ENCODE data around the gene MTCL3.

MTCL3 gene

GRCh38 chr6:127518710-127519468 is at the start of gene MTCL3:
Gene MTCL3 (minus strand): TSS chr6:127519335.
- DNase-seq (ENCODE audit: low spot score): no peak

- no peak for DNase-seq (ENCODE audit: low spot score)
Observed at GRCh38 chr6:127567476-127567875, 48.3 kb upstream of the MTCL3 start.

- no peak for DNase-seq (ENCODE audit: low spot score)
Observed at GRCh38 chr6:127566651-127567050, 47.5 kb upstream of the MTCL3 start.

GRCh38 chr6:127566119-127566518 is 47.0 kb upstream of the MTCL3 start:
- DNase-seq (ENCODE audit: low spot score): no peak

GRCh38 chr6:127564761-127565160 is 45.6 kb upstream of the MTCL3 start:
- no peak for DNase-seq (ENCODE audit: low spot score)

GRCh38 chr6:127561660-127562059 is 42.5 kb upstream of the MTCL3 start:
- DNase-seq (ENCODE audit: low spot score): no peak

- DNase-seq (ENCODE audit: low spot score): no peak
Observed at GRCh38 chr6:127554435-127555006, 35.4 kb upstream of the MTCL3 start.

GRCh38 chr6:127550403-127550802 is 31.3 kb upstream of the MTCL3 start:
- DNase-seq (ENCODE audit: low spot score): no peak

GRCh38 chr6:127547904-127548649 is 28.9 kb upstream of the MTCL3 start:
- DNase-seq (ENCODE audit: low spot score): no peak

GRCh38 chr6:127547215-127547614 is 28.1 kb upstream of the MTCL3 start:
- DNase-seq (ENCODE audit: low spot score): no peak

- DNase-seq (ENCODE audit: low spot score): no peak
Observed at GRCh38 chr6:127539272-127539671, 20.1 kb upstream of the MTCL3 start.

- no peak for DNase-seq (ENCODE audit: low spot score)
Observed at GRCh38 chr6:127538750-127539264, 19.7 kb upstream of the MTCL3 start.

GRCh38 chr6:127533736-127534135 is 14.6 kb upstream of the MTCL3 start:
- no peak for DNase-seq (ENCODE audit: low spot score)

GRCh38 chr6:127533011-127533410 is 13.9 kb upstream of the MTCL3 start:
- DNase-seq (ENCODE audit: low spot score): no peak

GRCh38 chr6:127522714-127523113 is 3.6 kb upstream of the MTCL3 start:
- no peak for DNase-seq (ENCODE audit: low spot score)

GRCh38 chr6:127520066-127520465 is 931 bp upstream of the MTCL3 start:
- DNase-seq (ENCODE audit: low spot score): no peak

- no peak for DNase-seq (ENCODE audit: low spot score)
Observed at GRCh38 chr6:127519469-127519785, 292 bp upstream of the MTCL3 start.

- DNase-seq (ENCODE audit: low spot score): no peak
Observed at GRCh38 chr6:127518191-127518709, 885 bp downstream of the MTCL3 start.

GRCh38 chr6:127517693-127518092 is 1.4 kb downstream of the MTCL3 start:
- DNase-seq (ENCODE audit: low spot score): no peak

GRCh38 chr6:127516662-127517273 is 2.4 kb downstream of the MTCL3 start:
- DNase-seq (ENCODE audit: low spot score): no peak

- no peak for DNase-seq (ENCODE audit: low spot score)
Observed at GRCh38 chr6:127515794-127516661, 3.1 kb downstream of the MTCL3 start.
